ENCODE data around the gene ESPN.

ESPN gene

GRCh38 chr1:6508816-6509189, 84.2 kb downstream of the ESPN start:
- no peak for DNase-seq (ENCODE audit: low read depth)
- no peak for TF ChIP-seq CTCF (IDR thresholded peaks at IDR 0.05; ENCODE audit: insufficient read depth, low read depth, low read length, missing control alignments)
- H3K4me3 ChIP-seq (ENCODE audit: low read depth, low read length), result no peak overlapping the region

- no peak for TF ChIP-seq CTCF (IDR thresholded peaks at IDR 0.05; ENCODE audit: insufficient read depth, low read depth, low read length, missing control alignments)
- DNase-seq (ENCODE audit: low read depth), result no peak
- H3K4me3 ChIP-seq (ENCODE audit: low read depth, low read length), result no peak overlapping the region
Observed at GRCh38 chr1:6509220-6509918, 84.8 kb downstream of the ESPN start.

GRCh38 chr1:6509919-6510291, 85.3 kb downstream of the ESPN start:
- no peak for DNase-seq (ENCODE audit: low read depth)
- TF ChIP-seq CTCF (IDR thresholded peaks at IDR 0.05; ENCODE audit: insufficient read depth, low read depth, low read length, missing control alignments), result no peak
- no peak overlapping the region for H3K4me3 ChIP-seq (ENCODE audit: low read depth, low read length)

- no peak for TF ChIP-seq CTCF (IDR thresholded peaks at IDR 0.05; ENCODE audit: insufficient read depth, low read depth, low read length, missing control alignments)
- no peak for DNase-seq (ENCODE audit: low read depth)
- H3K4me3 ChIP-seq (ENCODE audit: low read depth, low read length), result no peak overlapping the region
Observed at GRCh38 chr1:6510493-6510892, 85.9 kb downstream of the ESPN start.

All from GM12865 (cell line).